NCI-H128 (cell line): ENCODE measurements around the gene MPHOSPH9.
A peak's percentile ranks its signal among the peaks of the same experiment; 100 is the strongest.

Experiments used
- DNase-seq: peaks from one replicate; lab custom pipeline; 2025; ENCODE audit not compliant: unreplicated experiment; lab: John Stamatoyannopoulos, UW

Gene MPHOSPH9

DNA sequence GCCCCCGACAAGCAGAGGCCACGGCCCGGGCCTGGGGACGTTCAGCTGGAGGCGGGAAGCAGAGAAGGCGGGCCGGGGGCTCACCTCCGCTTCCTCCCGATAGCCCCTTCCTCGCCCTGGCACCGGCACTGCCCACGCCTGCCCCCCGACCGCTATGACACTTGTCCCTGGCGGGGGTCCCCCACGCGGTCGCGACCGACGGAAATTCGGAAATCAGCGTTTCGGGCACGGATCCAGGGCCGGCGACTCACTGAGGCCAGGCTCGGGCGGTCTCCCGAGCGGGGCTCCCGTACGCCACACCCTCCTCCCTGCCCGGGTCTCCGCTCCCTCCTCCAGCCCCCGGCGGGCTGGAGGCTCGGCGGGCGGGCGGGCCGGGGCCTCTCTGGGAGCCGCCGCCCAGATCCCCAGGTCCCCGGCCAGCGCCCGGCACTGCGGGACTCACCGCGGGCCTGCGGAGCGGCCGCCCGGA, 82.6 kb downstream of the MPHOSPH9 start:
- no peak for DNase-seq

DNA sequence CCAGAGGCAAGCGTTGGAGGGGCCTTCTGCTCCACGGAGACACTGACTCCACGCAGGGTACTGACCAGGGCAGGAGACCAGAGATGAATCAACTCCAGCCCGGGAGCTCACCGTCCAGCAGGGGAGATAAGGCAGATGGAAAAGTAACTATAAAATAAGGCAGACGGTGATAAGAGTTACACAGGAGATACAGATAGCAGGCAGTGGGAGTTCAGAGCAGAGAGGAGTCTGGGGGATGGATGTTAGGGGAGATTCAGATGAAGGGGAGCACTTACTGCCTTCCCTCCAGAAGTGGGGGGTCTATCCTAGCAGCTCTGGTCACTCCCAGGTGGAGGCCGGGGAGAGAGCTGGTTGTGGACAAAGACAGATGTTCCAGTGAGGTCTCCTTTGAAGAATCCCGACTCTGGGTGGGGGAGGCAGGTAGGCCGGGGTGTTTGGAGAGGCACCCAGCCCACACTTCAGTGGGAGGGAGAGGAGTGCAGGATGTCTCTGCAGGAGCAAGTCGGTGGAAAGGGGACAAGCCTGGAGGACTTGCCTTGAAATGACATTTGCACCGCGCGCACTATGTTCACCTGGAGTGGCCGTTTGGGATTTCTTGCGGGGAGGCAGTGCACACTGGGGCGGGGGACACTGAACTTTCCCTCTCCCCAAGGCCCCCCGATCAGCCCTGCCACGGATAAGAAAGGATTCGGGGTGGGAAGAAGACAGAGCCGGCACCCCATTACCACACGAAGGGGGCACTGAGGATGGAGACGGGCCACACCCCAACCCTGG, 83.3 kb downstream of the MPHOSPH9 start:
- DNase-seq = no peak

DNA sequence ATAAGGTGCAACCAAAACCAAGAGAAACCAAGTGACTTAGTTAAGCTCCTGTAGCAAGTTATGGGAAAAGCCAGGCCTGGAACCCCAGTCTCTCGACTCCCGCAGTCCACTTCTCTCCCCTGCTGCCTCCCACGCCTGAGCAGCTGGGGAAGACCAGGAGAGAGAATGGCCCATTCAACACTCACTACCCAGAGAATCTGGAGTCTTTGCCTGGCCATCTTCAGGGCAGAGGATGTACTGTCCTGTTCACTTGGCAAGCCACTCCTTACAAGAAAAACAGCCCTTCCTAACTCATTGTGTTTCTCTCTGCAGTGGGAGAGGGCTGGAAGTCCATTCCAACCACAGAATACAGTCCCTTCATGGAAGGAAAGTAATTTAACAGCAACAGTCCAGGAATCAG, 83.9 kb downstream of the MPHOSPH9 start:
- DNase-seq = no peak

DNA sequence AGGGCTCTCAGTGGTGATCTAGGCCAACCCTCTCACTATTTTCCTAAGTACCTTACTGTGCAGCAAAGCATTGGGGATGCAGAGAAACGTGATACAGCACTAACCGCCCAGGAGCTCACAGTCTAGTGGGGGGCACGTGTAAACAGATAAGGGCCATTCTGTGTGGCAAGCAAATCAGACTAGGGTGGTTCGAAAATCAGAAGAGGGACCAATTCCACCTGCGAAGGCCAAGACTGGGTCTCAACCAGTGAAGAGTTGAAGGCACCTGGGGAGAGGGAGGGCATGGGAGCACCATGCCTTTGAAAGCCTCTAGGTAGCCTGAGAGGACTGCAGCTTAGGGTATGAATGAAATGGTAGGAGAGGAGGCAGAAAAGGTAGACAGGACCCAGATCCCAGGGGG, 84.3 kb downstream of the MPHOSPH9 start:
- DNase-seq = no peak

DNA sequence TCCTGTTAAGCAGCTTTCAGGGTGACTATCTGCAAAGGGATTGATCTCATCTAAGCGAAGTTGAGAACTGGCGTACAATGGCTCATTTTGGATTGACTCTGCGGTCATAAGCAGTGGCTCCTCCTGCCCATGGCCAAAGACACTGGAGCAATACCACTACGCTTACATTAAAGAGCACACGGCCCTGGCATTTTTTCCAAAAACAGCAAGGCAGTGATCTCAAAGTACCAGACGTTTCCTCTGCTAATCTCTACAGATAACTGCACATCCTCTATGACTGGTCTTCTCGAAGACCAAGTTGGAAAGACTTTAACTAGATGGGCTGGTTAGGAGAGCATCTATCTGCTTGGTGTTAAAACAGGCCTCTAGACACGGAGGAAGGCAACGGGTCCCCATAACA, 84.7 kb downstream of the MPHOSPH9 start:
- no peak for DNase-seq

DNA sequence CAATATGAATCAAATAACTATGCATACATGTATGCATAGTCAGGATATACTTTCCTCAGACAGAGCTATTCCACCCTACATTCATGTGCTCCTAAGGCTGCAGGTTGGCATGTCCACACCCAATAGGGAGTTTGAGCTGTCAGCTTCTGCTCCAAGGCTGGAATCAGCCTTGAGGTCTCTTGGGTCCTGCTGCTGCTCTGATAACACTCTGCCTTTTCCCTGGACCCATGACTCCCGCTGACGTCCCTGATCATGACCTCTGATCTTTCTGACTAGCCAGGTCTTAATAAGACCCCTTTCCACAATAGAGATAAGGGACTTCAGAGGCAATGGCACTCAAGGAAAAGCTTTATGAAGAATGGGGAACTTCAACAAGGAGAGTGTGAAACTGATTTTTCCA, 87.7 kb downstream of the MPHOSPH9 start:
- no peak for DNase-seq

DNA sequence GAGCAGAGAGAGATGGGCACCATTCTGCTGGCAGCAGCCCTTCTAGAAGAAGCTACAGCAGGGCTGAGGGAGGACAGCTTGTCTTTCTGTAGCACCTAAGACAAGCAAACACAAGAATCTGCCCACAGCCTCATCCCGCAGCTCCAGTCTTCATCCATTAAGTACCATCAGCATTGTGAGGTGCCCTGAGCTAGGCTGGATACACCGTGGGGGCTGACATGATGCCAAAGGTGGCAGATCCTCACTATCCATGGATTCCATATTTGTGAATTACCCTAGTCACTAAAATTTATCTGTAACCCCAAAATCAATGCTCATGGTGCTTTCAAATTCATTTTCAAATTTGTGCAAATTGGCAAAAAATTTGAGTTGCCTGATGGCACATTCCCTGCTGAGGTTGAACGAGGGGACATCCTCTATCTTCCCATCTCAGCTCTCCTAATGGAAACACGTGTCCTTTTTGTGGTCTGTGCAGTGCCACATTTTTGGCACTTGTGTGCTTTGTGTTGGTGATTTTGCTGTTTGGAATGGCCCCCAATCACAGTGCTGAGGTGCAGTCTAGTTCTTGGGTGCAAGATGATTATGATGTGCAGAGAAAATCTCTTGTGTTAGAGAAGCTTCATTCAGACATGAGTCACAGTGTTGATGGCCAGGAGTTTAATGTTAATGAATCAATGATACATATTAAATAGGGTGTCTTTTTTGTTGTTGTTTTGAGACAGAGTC, 89.0 kb downstream of the MPHOSPH9 start:
- no peak for DNase-seq

DNA sequence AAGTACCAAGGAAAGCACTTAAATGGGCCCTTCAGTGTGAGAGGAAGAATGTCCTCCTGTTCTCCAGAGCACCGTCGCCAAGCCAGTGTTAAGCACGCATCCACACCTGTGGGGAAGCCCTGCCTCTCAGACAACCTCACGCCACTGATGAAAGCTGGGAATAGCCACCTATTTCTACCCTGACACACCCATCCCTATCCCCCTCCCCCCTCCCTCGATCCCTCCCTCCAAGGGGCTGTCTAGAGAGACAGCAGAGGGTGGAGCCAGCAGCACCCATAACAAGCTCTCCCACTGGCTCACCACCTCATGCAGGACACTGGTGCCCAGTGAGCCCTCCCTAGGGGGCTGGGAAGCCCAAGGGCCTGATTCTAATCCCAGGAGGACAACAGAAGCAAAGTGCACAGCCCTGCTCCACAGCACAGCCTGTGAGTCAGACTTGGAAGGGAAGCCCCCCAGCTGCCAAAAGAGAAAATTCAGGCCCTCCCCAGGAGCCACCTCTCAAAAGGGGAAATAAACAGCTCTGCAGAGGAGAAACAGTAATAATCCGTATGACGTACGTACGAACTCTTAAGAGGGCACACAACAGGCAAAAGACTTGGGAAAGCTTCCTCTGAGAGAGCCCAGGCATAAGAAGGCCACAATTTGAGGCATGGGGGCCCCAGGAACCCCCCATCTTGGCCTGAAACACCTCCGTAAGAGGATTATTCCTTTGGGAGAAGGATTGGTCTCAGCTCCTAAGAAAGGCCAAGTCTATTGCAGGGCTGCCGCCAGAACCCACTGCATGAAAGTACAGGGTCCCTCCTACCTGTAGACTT, 89.8 kb downstream of the MPHOSPH9 start:
- no peak for DNase-seq

DNA sequence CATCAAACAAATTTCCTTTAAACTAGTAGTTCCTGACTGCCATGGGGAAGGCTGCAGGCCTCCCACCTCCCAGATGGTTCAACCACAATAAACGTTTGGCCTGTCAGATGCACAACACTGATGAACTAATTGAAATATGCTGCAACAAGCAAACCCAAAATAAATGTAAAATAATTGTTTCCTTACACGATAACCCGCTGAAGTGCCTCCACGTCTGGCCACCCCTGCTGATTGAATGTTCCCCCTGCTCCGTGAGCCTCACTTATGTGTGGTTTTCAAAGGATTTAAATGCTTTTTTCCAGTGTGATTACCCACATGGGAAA, 90.5 kb downstream of the MPHOSPH9 start:
- no peak for DNase-seq

DNA sequence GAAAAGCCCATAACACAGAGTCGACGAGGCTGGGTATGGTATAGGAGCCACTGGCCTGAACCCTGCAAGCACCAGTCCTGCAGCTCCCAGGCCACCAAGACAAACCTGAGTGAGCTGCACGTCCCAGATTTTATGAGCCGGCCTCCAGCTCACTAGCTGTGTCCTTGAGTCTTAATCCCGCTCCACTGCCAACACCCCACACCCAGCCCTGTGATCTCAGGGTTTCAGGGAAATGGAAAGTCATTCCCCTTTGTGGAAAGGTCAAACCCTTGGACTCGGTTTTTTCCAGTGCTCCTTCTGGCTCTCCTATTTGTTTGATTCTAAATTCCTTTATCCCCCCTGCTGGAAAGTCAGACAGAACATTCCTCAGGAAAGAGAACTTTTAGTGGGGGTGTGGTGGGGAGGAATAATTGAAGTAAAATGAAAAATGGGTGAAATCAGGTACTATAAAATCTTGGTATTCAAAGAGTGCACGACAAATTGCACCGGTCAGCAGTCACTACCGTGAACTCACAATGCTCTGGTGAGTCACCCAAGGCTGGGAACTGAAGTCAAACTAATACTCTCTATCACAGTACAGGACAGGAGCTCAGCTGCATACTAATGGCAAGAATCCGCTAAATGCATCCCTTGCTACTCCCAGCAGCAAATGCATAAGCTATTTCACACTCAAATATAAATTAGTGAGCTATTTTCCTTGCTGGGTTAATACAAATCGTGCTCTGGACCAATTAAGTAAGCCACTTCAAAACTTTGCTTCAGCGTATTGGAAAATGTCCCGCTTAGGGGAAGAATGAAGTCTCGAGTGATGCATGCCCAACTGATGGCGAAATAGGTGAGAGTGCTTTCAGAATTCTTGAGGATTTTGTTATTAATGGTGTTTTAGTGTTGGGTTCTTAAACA, 91.1 kb downstream of the MPHOSPH9 start:
- no peak for DNase-seq

DNA sequence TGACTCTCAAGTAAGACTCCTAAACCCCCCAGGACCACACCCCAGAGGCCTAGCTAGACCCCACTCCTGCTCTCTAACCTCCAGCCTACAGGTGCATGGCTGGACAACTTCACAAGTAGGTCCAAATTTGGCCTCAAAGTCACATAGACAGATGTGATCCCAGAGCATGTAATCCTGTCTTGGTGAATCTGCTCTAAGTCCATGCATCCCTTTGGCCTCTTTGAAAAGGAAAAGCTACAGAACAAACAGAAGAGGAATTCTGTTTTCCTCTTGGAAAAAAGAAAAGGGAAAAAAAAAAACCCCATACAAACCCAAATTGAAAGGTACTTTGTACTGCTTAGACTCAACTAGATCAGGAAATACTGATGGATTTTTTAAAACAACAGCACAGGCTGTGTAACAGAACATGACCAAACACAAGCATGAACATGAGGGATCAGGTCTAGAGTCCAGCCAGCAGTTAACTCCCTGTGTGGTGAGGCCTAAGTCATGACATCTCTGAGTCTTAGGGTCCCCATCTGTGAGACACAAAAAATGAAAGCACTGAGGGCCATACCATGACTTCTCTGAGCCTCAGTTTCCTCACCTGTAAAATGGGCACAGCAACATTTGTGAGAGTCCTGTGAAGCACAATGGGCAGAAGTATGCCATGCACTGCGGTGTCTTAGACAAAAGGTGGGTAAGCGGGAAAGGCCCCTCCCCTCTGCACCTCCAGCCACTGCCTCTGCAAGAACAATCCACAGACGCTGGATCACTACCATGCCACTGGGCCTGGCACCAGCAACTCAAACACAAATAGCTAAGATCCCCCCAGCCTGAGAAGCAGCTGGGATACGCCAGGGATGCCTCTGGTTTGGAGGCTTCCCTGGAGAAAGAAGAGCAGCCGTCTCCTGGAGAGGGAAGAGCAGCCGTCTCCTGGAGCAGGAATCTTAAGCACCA, 92.0 kb downstream of the MPHOSPH9 start:
- no peak for DNase-seq

DNA sequence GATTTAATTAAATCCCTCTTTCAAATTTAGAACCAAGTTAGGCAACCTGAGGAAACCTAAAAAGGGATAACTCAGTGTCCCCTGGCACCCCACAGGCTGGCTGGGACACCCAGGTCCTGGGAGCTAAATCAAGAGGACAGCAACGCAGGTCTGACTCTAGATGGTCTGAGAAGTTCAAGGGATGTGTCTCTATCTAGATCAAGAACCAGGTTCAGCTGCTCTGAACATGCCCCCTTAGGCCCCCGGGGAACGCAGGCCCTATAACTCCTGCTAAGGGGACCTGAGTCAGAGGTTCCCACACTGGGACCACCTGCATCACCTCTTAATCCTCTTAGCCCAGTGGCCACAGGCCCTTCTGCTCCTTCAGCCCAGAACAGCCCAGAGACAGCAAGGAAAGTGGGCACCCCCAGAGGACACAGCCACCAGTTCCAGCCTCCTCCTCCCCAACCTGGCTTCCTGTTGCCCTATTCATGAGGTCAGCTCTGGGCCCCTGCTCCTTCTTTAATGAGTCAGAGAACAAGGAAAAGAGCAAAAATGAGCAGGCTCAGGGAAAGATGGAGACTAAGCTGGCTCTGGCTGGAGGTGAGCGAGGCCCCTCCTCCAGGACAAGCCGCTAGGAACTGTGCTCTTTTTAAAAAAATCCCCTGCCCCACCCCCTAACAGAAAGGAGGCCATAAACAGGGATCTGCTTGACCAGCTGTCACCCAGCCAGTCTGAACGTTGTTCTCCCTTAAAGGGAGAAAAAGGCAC, 92.8 kb downstream of the MPHOSPH9 start:
- DNase-seq = no peak

DNA sequence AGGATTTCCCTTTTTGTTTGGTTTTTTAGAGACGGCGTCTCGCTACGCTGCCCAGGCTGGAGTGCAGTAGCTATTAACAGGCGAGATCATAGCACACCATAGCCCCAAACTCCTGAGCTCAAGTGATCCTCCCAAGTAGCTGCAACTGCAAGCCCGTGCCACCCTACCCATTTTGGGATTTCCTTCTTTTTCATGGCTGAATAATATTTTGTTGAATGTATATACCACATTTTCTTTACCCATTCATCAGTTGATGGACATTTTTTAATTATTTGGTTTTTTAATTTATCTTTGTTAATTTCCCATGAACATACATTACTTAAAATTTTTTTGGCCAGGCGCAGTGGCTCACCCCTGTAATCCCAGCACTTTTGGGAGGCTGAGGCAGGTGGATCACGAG, 97.3 kb downstream of the MPHOSPH9 start:
- DNase-seq = no peak

DNA sequence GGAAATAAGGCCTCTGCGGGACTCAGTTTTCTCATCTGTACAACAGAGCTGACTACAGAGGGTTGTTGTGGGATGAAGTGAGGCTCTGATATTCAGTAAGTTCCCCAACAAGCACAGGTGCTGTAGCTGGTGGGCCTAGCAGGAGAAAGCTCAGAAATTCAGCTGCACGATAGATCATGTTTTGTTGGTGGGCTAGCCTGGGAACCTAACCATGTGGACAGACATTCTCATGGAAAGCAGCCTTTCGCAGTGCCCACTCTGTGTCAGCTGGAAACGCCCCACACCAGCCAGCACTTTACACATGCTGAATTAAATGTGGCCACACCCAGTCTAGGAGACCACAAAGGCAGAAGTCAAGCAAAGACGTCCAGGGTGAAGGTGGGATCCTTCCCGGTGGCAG, 98.1 kb downstream of the MPHOSPH9 start:
- no peak for DNase-seq

DNA sequence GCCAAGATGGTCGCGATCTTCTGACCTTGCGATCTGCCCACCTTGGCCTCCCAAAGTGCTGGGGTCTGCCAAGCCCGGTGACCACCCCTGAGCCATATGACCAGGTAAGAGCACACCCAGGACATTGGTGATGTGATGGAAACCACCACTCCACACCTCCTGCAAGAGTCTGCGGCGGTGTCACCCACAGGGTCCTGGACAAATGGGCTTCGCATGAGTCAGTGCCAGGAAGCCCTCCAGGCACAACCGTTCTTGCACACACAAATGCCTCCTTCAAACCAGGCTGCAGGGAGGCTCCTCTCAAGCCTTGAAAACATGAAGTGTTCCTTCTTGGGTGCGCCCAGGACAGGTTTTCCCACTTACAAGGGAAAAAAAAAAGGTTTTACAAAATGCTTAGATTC, 98.7 kb downstream of the MPHOSPH9 start:
- no peak for DNase-seq

DNA sequence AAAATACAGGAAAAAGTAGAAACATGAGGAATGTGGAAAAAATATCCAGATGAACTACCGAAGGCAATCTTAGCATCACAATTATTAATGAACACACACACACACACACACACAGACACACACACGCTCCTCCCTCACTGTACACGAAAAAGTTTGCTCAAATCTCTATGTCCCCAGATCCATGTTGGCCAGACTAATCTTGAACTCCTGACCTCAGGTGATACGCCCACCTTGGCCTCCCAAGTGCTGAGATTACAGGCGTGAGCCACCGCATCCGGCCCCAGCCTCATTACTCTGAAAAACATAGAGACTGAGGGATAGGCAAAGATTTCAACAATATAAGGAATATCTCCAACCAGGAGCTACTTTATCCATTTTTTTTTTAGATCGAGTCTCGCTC, 99.2 kb downstream of the MPHOSPH9 start:
- no peak for DNase-seq

DNA sequence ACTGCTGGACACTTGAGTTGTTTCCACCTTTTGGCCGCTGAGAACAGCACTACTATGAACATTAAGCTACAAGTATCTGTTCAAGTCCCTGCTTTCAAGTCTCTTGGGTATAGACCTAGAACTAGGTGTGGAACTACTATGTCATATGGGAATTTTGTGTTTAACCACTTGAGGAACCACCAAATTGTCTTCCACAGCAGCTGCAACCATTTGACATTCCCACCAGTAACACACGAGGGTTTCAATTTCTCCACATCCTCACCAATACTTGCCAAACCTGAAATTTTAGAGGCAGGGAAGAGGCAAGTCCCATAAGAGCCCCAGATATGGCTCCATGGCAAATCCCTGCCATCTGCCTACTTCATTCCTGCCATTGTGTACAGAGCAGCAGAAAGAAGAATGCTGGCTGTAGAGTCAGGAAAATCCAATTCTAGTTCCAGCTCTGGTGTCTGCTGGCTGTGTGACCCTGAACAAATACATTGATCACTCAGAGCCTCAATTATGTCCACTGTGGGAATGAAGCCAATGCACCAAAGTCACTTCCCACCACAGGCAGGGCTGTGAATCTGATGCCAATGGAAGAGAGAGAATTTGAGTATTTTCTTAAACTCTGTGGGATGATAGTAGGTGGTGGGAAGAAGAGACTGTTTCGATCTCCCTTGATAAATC, 99.9 kb downstream of the MPHOSPH9 start:
- DNase-seq = no peak

DNA sequence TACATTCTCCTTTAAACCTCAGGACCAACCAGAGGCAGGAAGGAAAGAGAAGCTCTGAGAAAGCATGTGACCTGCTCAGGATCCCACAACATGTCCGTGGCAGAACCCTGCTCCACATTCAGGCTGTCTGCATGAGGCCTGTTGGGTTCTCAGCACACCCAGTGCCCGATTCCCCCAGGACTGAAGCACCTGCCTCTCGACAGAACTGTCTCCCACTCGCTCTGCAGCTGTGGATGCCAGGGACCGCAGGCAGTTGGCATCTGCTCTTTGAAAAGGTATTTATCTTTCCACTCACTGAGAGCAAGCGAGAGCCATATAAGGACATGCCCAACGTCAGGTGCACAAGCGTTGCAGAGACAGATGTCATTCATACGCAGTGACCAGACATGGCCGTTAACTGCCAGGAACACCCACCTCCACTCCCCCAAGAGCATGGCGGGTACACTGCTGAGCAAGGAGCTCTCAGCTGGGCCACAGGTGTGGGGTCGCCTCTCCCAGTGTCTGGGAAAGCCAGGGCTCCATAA, 101.0 kb downstream of the MPHOSPH9 start:
- peak; percentile 69 for DNase-seq
